ENCODE measurements around the gene GUCA1C.

The GUCA1C gene, protein sequence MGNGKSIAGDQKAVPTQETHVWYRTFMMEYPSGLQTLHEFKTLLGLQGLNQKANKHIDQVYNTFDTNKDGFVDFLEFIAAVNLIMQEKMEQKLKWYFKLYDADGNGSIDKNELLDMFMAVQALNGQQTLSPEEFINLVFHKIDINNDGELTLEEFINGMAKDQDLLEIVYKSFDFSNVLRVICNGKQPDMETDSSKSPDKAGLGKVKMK

DNA sequence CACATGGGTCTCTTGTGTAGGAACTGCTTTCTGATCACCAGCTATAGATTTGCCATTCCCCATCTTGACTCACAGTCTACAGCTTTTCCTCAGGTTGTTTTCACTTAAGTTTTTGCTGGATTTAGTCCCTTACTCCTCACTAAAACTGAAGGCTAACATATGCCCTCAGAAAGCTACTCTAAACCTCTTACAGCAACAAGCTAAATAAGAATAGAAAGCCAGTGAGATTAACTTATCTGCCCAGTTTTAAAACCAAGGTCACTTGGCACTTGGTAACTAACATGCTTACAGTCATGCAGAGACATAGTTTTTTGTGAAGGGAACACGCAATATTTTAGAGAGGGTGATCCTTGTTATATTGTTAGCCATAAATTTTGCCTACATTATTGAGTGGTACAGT is at the start of gene GUCA1C:
Gene GUCA1C, minus strand, starts transcription at position 180 of the 400 bp plus-strand sequence. Its CDS starts 117 bp downstream, at position 63.
- DNase-seq (ENCODE audit: low read depth in 2 of 2): no peak

DNA sequence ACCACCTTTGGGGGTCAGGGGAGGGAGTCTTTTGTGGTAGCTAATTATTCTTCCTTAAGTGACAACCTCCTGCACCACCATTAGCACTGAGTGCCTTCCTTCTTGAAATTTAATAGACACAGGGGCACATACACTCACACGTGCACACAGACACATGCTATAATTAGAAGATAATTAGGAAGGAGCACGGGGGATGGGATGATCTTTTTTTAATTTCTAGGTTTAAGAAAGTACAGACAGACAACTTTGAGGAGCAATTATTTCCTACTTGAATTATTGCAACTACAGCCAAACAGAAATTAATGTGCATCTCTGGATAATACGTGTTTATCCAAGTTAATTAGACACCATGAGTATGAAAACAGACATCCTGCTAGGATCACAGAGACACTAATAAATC is 44.8 kb upstream of the GUCA1C start:
- no peak for DNase-seq (ENCODE audit: low read depth in 2 of 2)

DNA sequence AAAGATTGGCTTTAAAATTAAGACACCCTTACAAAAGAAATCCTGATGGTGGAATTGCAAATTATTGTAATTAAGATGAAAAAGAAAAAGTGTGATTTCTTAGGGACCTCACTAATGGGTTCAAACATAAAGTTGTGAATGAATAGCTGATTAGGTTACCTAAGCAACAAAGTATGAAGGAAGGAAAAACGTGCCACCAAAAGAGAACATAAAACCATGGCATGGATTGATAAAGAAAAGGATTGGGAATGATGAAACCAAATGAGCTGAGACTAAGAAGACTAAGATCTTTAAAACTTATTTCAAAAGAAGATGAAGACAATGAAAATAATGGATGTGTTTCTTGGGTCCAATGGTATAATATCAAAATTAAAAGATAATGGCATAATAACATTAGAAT is 32.2 kb upstream of the GUCA1C start:
- no peak for DNase-seq (ENCODE audit: low read depth in 2 of 2)

DNA sequence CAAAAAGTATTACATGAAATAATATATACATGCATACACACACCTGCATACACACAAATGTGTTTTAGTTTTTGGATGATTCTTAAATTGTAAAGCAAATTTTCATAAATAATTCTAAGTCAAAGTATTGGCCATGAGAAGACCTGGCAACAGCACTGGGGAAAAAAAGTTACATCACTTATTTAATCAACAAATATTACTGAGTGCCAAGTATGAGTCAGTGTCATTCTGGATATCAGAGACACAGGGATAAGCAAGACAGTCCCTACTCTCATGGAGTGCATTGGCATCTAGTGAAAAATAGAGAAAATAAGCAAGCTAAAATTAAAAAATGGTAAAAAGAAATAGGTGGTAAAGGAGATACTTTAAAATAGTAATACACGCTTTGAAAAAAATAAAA is 29.4 kb upstream of the GUCA1C start:
- DNase-seq (ENCODE audit: low read depth in 2 of 2): no peak

DNA sequence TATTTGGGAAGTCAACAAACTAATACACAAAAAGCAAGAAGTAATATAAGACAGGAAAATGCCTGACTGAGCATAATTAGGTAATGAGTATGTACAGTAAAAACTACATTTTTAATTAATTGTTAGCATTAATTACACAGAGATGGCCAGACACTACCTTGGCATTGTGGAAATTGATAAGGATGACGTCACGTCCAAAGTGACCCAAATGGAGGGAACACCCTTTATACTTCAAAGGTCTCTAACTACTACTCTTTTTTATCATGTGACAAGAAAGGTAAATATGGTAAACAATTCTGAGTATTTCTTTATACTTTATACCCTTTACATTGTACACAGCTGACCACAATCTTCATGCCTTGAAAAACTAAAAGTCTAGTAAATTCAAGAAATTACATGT is 22.4 kb upstream of the GUCA1C start:
- DNase-seq (ENCODE audit: low read depth in 2 of 2): no peak

DNA sequence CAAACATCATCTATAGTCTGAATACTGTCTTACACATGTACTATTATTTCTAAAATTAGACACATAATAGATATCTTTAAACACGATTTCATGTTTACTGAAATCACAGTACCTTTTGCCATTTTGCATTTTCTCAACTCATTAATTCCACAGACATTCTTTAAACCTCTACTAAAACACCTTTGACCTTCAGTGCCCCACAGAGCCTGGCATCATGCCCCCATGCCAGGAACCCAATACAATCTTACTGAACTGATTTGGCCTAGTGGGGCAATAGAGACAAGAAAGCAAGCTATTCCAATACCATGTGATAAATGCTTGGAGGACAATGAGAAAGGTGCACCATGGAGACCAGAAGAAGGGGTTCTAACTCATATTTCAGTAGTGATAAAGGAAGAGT is 19.3 kb upstream of the GUCA1C start:
- no peak for DNase-seq (ENCODE audit: low read depth in 2 of 2)

DNA sequence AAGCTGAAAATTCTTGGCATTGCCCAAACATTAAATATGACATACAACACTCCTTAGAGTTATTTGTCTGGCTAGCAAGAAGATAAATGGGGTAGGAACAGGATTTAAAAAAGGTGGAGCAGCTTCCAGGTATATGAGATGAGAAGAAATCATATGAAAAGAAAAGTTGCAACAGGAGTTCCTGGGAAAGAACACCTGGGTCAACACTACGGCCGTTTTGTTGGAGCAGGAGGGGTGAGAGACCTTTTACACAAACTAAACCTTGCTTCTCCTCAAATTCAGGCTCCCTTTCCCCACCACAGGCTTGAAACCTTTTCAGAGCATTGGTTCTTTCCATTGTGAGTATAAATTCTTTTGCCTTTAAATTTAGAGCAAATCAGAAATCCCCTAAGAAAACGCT is 18.8 kb upstream of the GUCA1C start:
- no peak for DNase-seq (ENCODE audit: low read depth in 2 of 2)

DNA sequence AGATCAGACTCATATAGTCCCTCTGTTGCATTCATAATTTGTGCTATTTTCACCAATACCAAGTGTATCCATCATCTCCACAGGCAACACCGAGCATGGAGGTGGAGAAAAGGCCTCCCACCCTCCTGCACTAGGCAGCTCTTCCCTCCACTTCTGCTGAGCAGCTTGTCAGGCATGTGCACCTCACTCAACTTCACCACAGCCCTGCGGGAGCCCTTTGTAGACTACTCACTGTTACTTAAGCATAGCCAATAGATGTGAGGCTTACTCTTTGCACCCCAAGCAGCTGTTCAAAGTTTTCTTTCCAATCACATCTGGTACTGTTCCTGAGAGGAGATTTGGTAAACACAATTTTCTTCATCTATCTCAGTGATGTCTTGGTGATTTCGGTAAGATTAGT is 16.9 kb upstream of the GUCA1C start:
- DNase-seq (ENCODE audit: low read depth in 2 of 2): no peak

DNA sequence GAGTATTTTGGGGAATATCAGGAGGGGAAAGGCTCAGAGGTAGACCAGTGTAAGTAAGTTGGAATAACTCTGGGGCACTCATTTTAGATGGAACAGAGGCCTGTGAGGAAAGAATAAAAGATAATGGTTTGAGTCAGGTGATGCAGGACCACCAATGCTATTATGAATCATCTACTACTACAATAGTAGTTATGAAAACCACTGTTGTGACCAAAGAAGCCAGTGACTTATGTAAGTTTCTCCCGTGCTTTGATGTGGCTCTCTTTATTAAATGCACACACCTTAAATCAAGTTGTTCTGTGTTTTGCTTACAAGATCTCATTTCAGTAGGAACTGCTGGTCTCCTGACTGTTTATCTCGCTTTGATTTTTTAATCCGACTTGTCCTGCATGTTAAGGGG is 13.1 kb upstream of the GUCA1C start:
- DNase-seq (ENCODE audit: low read depth in 2 of 2): no peak

DNA sequence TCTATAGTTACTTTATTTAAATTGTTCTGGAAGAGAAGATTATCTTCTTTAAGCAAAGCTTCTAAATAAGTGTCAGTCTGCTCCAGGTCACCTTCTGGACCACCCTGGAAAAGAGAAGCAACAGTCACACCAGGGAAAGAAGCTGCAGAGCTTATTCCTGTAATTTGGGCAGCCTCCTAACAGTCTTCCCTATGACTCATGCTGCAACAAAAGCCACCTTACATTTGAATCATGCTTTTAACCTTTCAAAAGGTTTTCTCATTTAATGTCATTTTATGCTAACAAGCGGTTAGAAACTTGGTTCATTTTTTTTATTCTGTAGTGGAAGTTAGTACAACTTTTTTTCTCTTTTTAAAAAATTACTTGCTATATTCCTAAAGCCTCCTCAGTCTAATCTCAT is 5.3 kb upstream of the GUCA1C start:
- no peak for DNase-seq (ENCODE audit: low read depth in 2 of 2)

DNA sequence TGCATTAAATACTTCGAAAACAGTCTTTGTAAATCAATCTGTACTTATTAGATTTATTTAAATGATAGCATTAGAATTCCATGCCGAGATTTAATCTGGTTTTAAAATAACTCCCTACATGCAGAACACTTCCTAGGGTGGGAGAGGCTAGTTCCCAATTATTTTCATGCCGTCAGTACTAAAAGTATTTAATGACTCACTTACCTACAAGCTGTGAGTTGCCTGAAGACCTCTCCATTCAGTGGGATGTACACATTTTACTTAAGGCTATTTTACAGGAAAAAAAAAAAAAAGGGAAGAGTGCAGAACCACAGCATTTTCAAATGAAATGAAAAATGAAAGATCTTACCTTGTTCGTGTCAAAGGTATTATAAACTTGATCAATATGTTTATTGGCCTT is 469 bp downstream of the GUCA1C start:
- no peak for DNase-seq (ENCODE audit: low read depth in 2 of 2)

DNA sequence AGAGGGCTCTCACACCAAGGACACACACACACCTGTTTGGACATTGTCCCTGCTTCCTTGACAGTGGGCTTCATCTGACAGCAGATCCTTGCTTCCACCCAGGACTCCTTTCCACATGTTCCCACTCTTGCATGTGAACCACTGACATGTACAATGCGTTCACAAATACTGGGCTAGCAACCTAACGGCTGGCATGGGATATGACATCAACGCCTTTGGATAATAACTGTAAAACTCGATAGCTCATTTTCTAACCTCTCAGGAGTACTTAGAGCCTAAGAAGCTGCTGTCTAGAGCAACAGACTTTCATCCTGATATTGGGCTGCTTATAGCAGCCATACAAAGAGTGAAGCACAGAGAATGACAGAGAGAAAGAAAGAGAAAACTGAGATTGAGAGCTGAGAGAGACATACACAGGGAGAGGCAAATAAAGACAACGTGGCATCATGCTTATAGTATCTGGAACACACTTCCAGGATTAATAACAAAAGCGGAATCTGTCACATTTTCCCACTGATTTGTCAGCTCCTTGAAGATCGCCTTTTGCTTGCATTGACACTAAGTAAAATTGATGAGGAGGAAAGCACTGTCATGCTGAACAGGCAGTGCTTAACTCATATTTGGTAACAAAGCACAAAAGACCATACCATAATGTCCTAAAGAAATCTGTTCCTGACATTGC is 1.7 kb downstream of the GUCA1C start:
- no peak for DNase-seq (ENCODE audit: low read depth in 2 of 2)

DNA sequence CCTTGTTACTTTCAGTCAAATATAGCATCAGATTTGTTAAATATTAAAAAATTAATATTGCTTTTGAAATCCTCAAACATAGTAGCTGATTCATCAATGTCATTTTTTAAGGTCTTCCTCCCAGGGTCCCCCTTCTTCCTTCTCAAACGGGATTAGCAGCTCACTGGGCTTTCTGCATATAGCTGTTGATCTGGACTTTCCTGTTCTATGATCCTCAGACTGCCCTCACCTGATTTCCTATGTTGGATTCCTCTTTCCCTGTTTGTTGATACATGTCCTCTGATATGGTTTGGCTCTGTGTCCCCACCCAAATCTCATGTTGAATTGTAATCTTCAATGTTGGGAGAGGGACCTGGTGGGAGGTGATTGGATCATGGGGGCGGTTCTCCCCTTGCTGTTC is 5.8 kb downstream of the GUCA1C start:
- no peak for DNase-seq (ENCODE audit: low read depth in 2 of 2)

DNA sequence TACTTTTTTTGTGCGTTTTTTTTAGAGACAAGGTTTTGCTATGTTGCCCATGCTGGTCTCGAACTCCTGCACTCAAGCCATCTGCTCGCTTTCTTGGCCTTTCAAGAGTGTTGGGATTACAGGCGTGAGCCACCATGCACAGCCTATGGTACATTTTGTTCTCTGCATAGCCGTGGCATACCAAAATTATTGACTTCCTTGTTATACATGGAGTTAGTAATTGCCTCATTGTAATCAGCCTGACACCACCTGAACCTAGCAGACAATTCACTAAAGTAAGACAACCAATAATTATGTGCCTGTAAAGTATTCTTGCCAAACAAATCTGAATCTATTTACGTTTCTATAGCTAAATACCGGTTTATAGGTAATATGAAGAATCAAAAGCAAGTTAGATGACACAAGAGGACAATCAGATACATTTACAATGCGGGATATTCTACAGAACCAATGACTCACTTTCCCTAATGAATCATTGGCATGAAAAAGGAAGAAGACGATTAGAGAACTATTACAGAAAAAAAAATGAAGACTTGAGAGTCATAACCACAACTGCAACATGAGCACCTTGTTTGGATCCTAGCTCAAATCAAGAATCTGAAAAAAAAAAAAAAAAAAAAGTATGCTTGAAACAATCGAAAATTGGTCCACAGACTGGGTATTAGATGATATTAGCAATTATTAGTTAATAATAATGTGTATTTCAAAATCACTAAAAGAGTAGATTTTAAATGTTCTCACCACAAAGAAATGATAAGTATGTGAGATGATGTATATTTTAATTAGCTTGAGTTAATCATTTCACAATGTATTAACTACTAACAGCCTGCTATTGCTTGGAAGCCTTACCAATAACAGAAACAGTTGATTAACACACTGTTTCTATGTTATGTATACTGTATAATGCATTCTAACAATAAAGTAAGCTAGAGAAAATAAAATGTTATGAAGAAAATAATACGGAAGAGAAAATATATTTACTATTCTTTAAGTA is 7.1 kb downstream of the GUCA1C start:
- DNase-seq (ENCODE audit: low read depth in 2 of 2): no peak

DNA sequence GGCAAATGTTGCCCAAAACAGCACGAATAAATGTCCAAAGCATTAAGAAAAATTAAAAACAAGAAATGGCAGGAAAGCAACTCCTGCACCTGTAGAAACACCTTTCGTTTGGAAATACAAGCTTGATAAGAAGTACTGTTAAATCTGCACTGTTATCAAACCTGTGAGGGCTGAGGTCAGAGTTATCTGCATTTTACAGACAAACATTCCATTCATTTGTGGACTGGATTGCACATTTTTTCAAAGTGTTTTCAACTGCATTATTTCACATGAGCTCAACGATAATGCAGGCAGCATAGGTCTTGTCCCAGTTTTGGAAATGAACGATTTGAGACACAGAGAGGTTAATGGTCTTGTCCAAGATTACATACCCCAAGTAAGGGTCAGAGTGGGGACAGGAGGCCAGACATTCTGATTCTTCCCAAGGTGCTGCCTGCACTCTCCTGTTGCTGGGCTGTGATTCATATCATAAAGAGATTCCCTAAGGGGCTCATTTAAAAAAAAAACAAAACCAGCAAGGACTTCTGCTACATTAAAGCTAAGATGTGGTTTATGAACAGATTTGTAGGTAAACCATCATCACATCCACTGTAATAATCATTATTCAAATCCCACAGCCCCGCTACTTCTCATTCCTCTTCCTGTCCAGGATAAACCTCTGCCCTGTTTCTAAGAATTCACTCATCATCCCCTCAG is 13.0 kb downstream of the GUCA1C start:
- no peak for DNase-seq (ENCODE audit: low read depth in 2 of 2)

DNA sequence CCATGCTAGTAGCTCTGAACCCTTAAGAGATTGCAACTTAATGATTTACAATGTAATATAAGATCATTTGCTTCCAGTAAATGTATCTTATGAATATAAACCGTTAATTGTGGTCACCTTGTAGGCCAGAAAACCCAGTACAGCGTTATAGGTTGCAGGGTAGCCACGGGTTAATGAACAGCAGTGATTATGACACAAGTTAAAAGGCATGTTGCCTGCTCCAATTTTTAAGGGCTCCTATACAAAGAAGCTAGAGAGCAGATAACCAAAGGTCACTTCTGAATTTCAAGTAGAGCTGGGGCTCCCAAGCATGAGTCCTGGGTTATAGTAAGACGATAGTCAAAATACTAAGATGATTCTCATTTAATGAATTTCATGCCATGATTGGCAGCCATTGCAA is 13.5 kb downstream of the GUCA1C start:
- no peak for DNase-seq (ENCODE audit: low read depth in 2 of 2)

DNA sequence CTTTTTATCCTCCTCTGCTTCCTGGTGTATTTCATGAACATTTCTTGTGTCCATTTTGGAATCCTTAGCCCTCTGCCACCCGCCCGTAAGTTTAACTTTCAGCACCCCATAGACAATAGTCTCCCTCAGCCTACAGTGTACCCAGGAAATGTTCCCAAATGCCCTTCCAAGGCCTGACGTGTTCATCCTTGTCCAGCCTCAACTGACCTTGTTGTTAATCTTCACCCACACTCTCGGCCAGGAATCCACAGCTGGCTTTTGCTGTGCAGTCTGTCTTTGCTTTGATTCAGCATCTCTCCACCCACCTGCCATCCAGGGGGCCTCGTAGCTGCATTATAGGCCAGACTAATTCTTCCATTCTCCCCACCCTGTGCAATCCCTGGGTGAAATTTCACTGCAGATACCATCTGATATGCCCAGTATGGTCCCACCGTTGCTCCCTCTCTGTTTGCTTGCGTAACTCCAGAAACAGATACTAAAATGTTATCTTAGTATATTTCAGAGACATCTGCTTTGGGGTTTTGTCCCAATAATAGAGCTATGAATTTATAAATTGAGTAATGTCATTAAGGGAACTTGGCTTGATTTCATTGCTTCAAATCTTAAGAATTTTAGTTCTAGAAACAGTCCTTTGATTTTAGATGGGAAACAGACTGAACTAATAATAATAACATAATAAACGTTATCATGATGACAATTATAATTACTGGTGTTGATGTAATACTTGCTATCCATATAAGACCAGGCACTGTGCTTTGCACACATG is 16.6 kb downstream of the GUCA1C start:
- no peak for DNase-seq (ENCODE audit: low read depth in 2 of 2)

DNA sequence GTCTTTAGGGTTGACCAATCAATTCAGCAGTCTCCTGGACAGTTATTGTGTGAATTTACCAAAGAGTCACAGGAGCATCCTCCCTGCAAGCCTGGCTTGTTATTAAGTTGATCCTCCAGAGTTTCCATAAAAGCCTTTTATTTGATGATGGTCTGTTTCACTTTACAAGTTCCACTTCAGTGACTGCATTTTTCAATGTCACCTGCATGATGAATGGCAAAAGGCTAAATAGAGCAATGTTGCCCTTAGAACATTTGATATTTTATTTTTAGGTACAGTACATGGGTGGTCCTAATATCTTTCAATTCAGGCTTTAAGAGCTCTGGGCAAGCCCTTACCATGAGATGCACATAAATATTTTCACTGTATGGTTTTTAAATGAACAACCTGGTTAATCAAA is 22.6 kb downstream of the GUCA1C start:
- no peak for DNase-seq (ENCODE audit: low read depth in 2 of 2)

DNA sequence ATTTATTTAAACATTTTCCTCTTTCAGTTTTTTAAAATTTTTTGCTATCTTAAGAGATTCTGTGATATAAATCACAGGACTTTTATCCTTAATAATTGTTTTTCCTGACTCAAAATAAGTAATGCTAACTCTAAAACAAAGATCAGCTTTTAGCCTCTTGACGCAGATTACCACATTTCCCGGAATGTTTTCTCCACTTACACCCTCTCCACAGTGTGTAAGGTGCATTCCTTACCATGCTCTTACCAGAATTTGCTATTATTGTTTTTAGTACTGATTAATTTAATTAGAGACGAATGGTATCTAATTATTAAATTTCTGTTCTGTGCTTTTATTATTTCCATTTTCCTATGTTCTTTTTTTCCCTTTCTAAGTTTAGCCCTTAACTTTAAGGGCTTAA is 34.8 kb downstream of the GUCA1C start:
- DNase-seq (ENCODE audit: low read depth in 2 of 2): no peak

DNA sequence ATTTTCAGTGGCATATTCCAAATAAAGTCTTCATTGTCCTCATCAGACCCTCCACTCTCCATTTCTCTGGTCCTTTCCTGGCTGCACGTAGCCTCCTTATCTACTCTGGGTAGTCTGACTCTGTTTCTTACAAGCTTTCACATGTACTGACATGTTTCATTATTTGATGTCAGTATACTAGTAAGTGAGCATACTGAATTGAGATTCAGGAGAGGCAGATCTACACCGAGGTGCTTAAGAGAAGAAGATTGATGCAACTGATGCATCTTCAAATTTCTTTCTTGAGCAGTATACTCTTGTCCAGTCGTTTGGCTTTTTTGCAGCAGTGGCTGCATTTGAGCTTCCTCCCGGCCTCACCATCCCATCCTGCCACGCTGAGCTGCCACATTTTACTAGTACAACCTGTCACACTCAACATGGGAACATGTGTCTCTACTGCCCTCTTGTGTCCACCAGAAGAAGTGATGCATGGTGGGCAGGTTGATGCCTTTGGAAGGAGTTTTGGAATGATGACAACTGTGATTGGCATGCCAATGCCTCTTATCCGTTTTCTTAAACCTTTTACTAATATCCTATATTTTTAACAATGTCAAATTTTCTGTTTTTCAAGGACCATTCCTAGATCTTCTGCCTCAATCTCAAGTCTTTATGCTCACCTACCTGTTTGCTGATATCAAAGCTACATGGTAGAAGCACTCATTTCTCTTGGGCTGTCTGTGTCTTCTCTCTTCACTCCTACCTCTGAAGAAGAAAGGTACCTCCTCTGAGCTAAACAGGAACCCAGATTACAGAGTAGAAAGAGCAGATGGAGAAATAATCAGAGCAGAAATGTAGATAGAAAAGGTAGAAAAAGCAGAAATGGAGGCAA is 38.7 kb downstream of the GUCA1C start:
- peak; percentile 30 to 44 for DNase-seq (ENCODE audit: low read depth in 2 of 2)
